ENCODE measurements around the gene ZNF524. TPM values are rescaled to one million over a fixed set of nuclear protein-coding genes. Genes with fewer than 3 reads are reported as not detected.

The ZNF524 gene
- total and polyA plus RNA-seq, 4 donors = 13.2 to 38.8 (median 15.4) TPM

- WGBS, 2 donors = 76 to 79% methylated on average over 3 of the region's 3 CpGs
- no peaks in the 10 kb centered on the region for H3K27me3 ChIP-seq (ENCODE audit: control insufficient read depth in 1 of 2, insufficient read depth in 2 of 2, low read length in 1 of 2)
- no peak for ATAC-seq (ENCODE audit: low FRiP score)
- H3K36me3 ChIP-seq (ENCODE audit: control insufficient read depth in 1 of 2, insufficient read depth in 2 of 2, low read length in 1 of 2) = peaks cover 0 to 7% of the 10 kb centered on the region in 2 donors
- no peaks in the 10 kb centered on the region for H3K9me3 ChIP-seq (ENCODE audit: control insufficient read depth, low read length)
- H3K4me3 ChIP-seq (ENCODE audit: low read length in 2 of 2) = no peak overlapping the region
- H3K27ac ChIP-seq (ENCODE audit: low read depth in 1 of 2, low read length in 2 of 2) = no peak overlapping the region
- no peaks in the 10 kb centered on the region for H3K4me1 ChIP-seq (ENCODE audit: control insufficient read depth in 1 of 2, insufficient read depth in 2 of 2, low read length in 2 of 2)
- DNase-seq = no peak
- intact Hi-C loops (cut with DNase I) = no loop called here
These were observed 12.0 kb downstream of the ZNF524 start for GRCh38 chr19:55611983-55612645.

GRCh38 chr19:55613396-55613795 lies 13.3 kb downstream of the ZNF524 start:
- H3K36me3 ChIP-seq (ENCODE audit: control insufficient read depth in 1 of 2, insufficient read depth in 2 of 2, low read length in 1 of 2) = peaks cover 0 to 7% of the 10 kb centered on the region in 2 donors
- ATAC-seq (ENCODE audit: low FRiP score) = no peak
- 93 to 97% methylated on average over 20 to 27 of the region's 27 CpGs for WGBS, 2 donors
- DNase-seq = no peak
- intact Hi-C loops (cut with DNase I) = no loop called here
- H3K9me3 ChIP-seq (ENCODE audit: control insufficient read depth, low read length) = no peaks in the 10 kb centered on the region
- H3K4me1 ChIP-seq (ENCODE audit: control insufficient read depth in 1 of 2, insufficient read depth in 2 of 2, low read length in 2 of 2) = no peaks in the 10 kb centered on the region
- no peaks in the 10 kb centered on the region for H3K27me3 ChIP-seq (ENCODE audit: control insufficient read depth in 1 of 2, insufficient read depth in 2 of 2, low read length in 1 of 2)
- H3K27ac ChIP-seq (ENCODE audit: low read depth in 1 of 2, low read length in 2 of 2) = no peak overlapping the region
- no peak overlapping the region for H3K4me3 ChIP-seq (ENCODE audit: low read length in 2 of 2)

GRCh38 chr19:55613930-55614710 lies 14.0 kb downstream of the ZNF524 start:
- H3K36me3 ChIP-seq (ENCODE audit: control insufficient read depth in 1 of 2, insufficient read depth in 2 of 2, low read length in 1 of 2) = peaks cover 0 to 7% of the 10 kb centered on the region in 2 donors
- no peaks in the 10 kb centered on the region for H3K4me1 ChIP-seq (ENCODE audit: control insufficient read depth in 1 of 2, insufficient read depth in 2 of 2, low read length in 2 of 2)
- 93 to 94% methylated on average over 70 to 75 of the region's 75 CpGs for WGBS, 2 donors
- no peaks in the 10 kb centered on the region for H3K27me3 ChIP-seq (ENCODE audit: control insufficient read depth in 1 of 2, insufficient read depth in 2 of 2, low read length in 1 of 2)
- intact Hi-C loops (cut with DNase I) = no loop called here
- no peaks in the 10 kb centered on the region for H3K9me3 ChIP-seq (ENCODE audit: control insufficient read depth, low read length)
- DNase-seq (no peak), ATAC-seq (ENCODE audit: low FRiP score) (no peak)
- H3K4me3 ChIP-seq (ENCODE audit: low read length in 2 of 2) = no peak overlapping the region
- no peak overlapping the region for H3K27ac ChIP-seq (ENCODE audit: low read depth in 1 of 2, low read length in 2 of 2)

DNA sequence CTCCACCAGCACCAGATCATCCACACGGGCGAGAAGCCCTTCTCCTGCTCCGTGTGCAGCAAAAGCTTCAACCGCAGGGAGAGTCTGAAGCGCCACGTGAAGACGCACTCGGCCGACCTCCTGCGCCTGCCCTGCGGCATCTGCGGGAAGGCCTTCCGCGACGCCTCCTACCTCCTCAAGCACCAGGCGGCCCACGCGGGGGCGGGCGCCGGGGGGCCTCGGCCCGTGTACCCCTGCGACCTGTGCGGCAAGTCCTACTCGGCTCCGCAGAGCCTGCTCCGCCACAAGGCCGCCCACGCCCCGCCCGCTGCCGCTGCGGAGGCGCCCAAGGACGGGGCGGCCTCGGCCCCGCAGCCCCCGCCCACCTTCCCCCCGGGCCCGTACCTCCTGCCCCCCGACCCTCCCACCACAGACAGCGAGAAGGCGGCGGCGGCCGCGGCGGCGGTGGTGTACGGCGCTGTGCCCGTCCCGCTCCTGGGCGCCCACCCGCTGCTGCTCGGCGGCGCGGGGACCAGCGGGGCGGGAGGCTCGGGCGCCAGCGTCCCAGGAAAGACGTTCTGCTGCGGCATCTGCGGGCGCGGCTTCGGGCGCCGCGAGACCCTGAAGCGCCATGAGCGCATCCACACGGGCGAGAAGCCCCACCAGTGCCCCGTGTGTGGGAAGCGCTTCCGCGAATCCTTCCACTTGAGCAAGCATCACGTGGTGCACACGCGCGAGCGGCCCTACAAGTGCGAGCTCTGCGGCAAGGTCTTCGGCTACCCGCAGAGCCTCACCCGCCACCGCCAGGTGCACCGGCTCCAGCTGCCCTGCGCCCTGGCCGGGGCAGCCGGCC lies 14.8 kb downstream of the ZNF524 start:
- Histone ChIP-seq H3K27ac (ENCODE audit: low read depth in 1 of 2, low read length in 2 of 2) (no peak overlapping the region), H3K4me1 (ENCODE audit: control insufficient read depth in 1 of 2, insufficient read depth in 2 of 2, low read length in 2 of 2) (no peaks in the 10 kb centered on the region), H3K36me3 (ENCODE audit: control insufficient read depth in 1 of 2, insufficient read depth in 2 of 2, low read length in 1 of 2) (peaks cover 0 to 6% of the 10 kb centered on the region in 2 donors), H3K9me3 (ENCODE audit: control insufficient read depth, low read length) (no peaks in the 10 kb centered on the region), H3K27me3 (ENCODE audit: control insufficient read depth in 1 of 2, insufficient read depth in 2 of 2, low read length in 1 of 2) (no peaks in the 10 kb centered on the region), H3K4me3 (ENCODE audit: low read length in 2 of 2) (no peak overlapping the region)
- ATAC-seq (ENCODE audit: low FRiP score) = no peak
- no peak for DNase-seq
- intact Hi-C loops (cut with DNase I) = no loop called here
- WGBS, 2 donors = 97% methylated on average over 81 to 98 of the region's 98 CpGs

- no peak for ATAC-seq (ENCODE audit: low FRiP score)
- intact Hi-C loops (cut with DNase I) = no loop called here
- Histone ChIP-seq H3K9me3 (ENCODE audit: control insufficient read depth, low read length) (no peaks in the 10 kb centered on the region), H3K27ac (ENCODE audit: low read depth in 1 of 2, low read length in 2 of 2) (no peak overlapping the region), H3K4me3 (ENCODE audit: low read length in 2 of 2) (no peak overlapping the region), H3K36me3 (ENCODE audit: control insufficient read depth in 1 of 2, insufficient read depth in 2 of 2, low read length in 1 of 2) (peaks cover 0 to 6% of the 10 kb centered on the region in 2 donors), H3K4me1 (ENCODE audit: control insufficient read depth in 1 of 2, insufficient read depth in 2 of 2, low read length in 2 of 2) (no peaks in the 10 kb centered on the region), H3K27me3 (ENCODE audit: control insufficient read depth in 1 of 2, insufficient read depth in 2 of 2, low read length in 1 of 2) (no peaks in the 10 kb centered on the region)
- whole genome bisulfite sequencing, 2 donors = 97% methylated on average over 84 to 88 of the region's 88 CpGs
- no peak for DNase-seq
These were observed 15.7 kb downstream of the ZNF524 start for GRCh38 chr19:55615543-55616394.

DNA sequence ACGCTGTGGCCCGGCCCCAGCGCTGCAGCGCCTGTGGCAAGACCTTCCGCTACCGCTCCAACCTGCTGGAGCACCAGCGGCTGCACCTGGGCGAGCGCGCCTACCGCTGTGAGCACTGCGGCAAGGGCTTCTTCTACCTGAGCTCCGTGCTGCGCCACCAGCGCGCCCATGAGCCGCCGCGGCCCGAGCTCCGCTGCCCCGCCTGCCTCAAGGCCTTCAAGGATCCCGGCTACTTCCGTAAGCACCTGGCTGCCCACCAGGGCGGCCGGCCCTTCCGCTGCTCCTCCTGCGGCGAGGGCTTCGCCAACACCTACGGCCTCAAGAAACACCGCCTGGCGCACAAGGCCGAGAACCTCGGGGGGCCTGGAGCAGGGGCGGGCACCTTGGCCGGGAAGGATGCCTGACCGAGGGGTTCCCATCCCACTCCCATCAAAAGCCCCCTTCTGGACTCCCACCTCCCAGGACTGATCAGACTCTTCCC lies 16.3 kb downstream of the ZNF524 start:
- 96 to 97% methylated on average over 38 of the region's 38 CpGs for WGBS, 2 donors
- DNase-seq (no peak), ATAC-seq (ENCODE audit: low FRiP score) (no peak)
- Histone ChIP-seq H3K27ac (ENCODE audit: low read depth in 1 of 2, low read length in 2 of 2) (no peak overlapping the region), H3K4me3 (ENCODE audit: low read length in 2 of 2) (no peak overlapping the region), H3K27me3 (ENCODE audit: control insufficient read depth in 1 of 2, insufficient read depth in 2 of 2, low read length in 1 of 2) (no peaks in the 10 kb centered on the region), H3K4me1 (ENCODE audit: control insufficient read depth in 1 of 2, insufficient read depth in 2 of 2, low read length in 2 of 2) (no peaks in the 10 kb centered on the region), H3K9me3 (ENCODE audit: control insufficient read depth, low read length) (no peaks in the 10 kb centered on the region), H3K36me3 (ENCODE audit: control insufficient read depth in 1 of 2, insufficient read depth in 2 of 2, low read length in 1 of 2) (peaks cover 0 to 6% of the 10 kb centered on the region in 2 donors)
- intact Hi-C loops (cut with DNase I) = no loop called here

DNA sequence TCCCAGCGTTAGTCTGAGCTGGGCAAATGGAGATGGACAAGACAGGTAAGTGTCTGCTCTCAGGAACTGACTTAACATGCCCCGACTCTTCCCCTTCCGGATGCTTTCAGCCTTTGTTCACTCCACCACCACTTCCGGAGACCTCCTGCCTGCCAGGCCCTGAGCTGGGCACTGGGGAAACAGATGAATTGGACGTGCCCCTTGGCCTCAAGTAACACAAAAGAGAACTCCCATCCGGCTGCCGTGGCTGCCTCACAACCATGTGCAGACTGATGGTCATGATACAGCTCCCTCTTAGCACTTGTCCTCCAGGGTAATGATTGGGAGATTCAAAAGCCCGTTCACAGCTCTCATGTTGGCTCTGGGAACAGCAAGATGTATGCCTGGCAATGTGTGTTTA lies 17.3 kb downstream of the ZNF524 start:
- Histone ChIP-seq H3K9me3 (ENCODE audit: control insufficient read depth, low read length) (no peaks in the 10 kb centered on the region), H3K27me3 (ENCODE audit: control insufficient read depth in 1 of 2, insufficient read depth in 2 of 2, low read length in 1 of 2) (no peaks in the 10 kb centered on the region), H3K4me1 (ENCODE audit: control insufficient read depth in 1 of 2, insufficient read depth in 2 of 2, low read length in 2 of 2) (no peaks in the 10 kb centered on the region), H3K36me3 (ENCODE audit: control insufficient read depth in 1 of 2, insufficient read depth in 2 of 2, low read length in 1 of 2) (peaks cover 0 to 6% of the 10 kb centered on the region in 2 donors), H3K27ac (ENCODE audit: low read depth in 1 of 2, low read length in 2 of 2) (no peak overlapping the region), H3K4me3 (ENCODE audit: low read length in 2 of 2) (no peak overlapping the region)
- intact Hi-C loops (cut with DNase I) = no loop called here
- WGBS, 2 donors = 85 to 88% methylated on average over 8 of the region's 8 CpGs
- DNase-seq (no peak), ATAC-seq (ENCODE audit: low FRiP score) (no peak)

GRCh38 chr19:55618426-55618825 lies 18.3 kb downstream of the ZNF524 start:
- Histone ChIP-seq H3K4me1 (ENCODE audit: control insufficient read depth in 1 of 2, insufficient read depth in 2 of 2, low read length in 2 of 2) (no peaks in the 10 kb centered on the region), H3K4me3 (ENCODE audit: low read length in 2 of 2) (no peak overlapping the region), H3K27ac (ENCODE audit: low read depth in 1 of 2, low read length in 2 of 2) (no peak overlapping the region), H3K36me3 (ENCODE audit: control insufficient read depth in 1 of 2, insufficient read depth in 2 of 2, low read length in 1 of 2) (peaks cover 0 to 6% of the 10 kb centered on the region in 2 donors), H3K9me3 (ENCODE audit: control insufficient read depth, low read length) (no peaks in the 10 kb centered on the region), H3K27me3 (ENCODE audit: control insufficient read depth in 1 of 2, insufficient read depth in 2 of 2, low read length in 1 of 2) (no peaks in the 10 kb centered on the region)
- intact Hi-C loops (cut with DNase I) = no loop called here
- ATAC-seq (ENCODE audit: low FRiP score) (no peak), DNase-seq (no peak)
- WGBS, 2 donors = 89 to 92% methylated on average over 7 of the region's 7 CpGs
